ENCODE measurements around the gene ALPL. TPM values are rescaled to one million over a fixed set of nuclear protein-coding genes. Genes with fewer than 3 reads are reported as not detected.

ALPL gene
- total and polyA plus RNA-seq, 9 of the 15 experiments (the other 6 are each of a cell fraction or from before 2014, with no cell fraction given), result 0.04 to 0.38 (median 0.18) TPM; not detected in 4

DNA sequence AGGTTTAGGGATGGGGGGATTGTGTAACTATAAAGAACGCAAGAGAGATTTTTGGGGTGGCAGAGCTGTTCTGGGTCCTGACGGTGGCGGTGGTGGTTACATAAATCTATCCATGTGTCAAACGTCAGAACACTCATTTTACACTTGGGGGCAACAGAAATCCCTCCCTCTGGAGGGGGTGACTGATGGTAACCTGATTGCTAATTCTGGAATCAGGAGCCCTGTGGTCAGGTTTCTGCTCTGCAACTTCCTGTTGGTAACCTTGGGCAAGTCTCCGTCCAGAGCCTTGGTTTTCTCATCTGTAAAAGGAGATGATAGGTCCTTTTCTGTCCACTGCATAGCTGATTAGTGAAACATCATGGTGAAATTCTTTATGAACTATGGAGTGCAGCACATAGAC lies 40.9 kb downstream of the ALPL start (continued):
- TF ChIP-seq CBX2 (IDR thresholded peaks at IDR 0.05; ENCODE audit: insufficient read depth, low read length, poor library complexity, severe bottlenecking) (no peak), ZNF274 (IDR thresholded peaks at IDR 0.05; ENCODE audit: borderline replicate concordance, low read depth, low read length) (no peak), XRCC4 (IDR thresholded peaks at IDR 0.05; ENCODE audit: extremely low read depth, insufficient read depth, insufficient read length) (no peak), ARNT (IDR thresholded peaks at IDR 0.05) (no peak), FOXA1 (IDR thresholded peaks at IDR 0.05; ENCODE audit: borderline replicate concordance) (no peak), PRDM10 (IDR thresholded peaks at IDR 0.05; ENCODE audit: partially characterized antibody) (no peak), JUN (IDR thresholded peaks at IDR 0.05; ENCODE audit: borderline replicate concordance, low read depth, low read length) (no peak), JUN (CRISPR knock-in tag; IDR thresholded peaks at IDR 0.05; ENCODE audit: borderline replicate concordance) (no peak), ETV6 (IDR thresholded peaks at IDR 0.05; ENCODE audit: borderline replicate concordance in 1 of 2, low read depth in 2 of 2, low read length in 1 of 2) (no peak), ETV6 (CRISPR knock-in tag; IDR thresholded peaks at IDR 0.05; ENCODE audit: borderline replicate concordance) (no peak), ZNF75A (CRISPR knock-in tag; IDR thresholded peaks at IDR 0.05) (no peak), E2F8 (IDR thresholded peaks at IDR 0.05; ENCODE audit: low read depth, partially characterized antibody) (no peak), SIRT6 (IDR thresholded peaks at IDR 0.05; ENCODE audit: low read depth, low read length) (no peak), PKNOX1 (IDR thresholded peaks at IDR 0.05) (peak; percentile 53), ZNF217 (CRISPR knock-in tag; IDR thresholded peaks at IDR 0.05) (no peak), ESRRA (IDR thresholded peaks at IDR 0.05; ENCODE audit: borderline replicate concordance, low read depth) (peak; percentile 38; the same call in 1 of the 2 replicates), SAFB (IDR thresholded peaks at IDR 0.05; ENCODE audit: borderline replicate concordance, low read depth, low read length) (no peak), JUNB (CRISPR knock-in tag; conservative IDR thresholded peaks at IDR 0.05) (no peak), E2F1 (CRISPR knock-in tag; IDR thresholded peaks at IDR 0.05) (no peak), TEAD1 (CRISPR knock-in tag; IDR thresholded peaks at IDR 0.05) (no peak), ETV1 (tag; conservative IDR thresholded peaks at IDR 0.05; ENCODE audit: low read depth) (no peak)
